ENCODE measurements around the gene DELE1.
A peak's percentile ranks its signal among the peaks of the same experiment; 100 is the strongest.

Gene DELE1

DNA sequence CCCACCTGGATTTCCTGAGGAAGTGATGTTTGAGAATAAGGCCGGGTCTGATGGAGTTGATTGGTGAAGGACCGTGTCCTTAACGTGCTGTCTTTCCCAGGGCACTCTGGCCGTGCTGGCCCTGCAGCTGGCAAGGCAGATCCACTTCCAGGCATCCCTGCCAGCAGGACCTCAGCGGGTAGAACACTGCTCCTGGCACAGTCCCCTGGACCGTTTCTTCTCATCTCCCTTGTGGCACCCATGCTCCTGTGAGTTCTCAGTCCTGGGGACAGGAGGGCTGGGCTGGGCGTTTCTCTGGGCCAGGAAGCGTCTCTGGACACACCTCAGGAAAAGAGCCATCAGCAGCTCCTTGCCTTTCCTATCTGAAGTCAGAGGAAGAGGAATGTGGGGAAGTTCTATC is 4.4 kb downstream of the DELE1 start:
- H3K4me1 ChIP-seq (ENCODE audit: control insufficient read depth, insufficient read depth, low read length): 0 out of 2 replicates have a peak, but pooled peaks cover 5% of the 10 kb centered on the region
- no peak overlapping the region for H3K27ac ChIP-seq (ENCODE audit: low read depth, low read length)
- no peaks in the 10 kb centered on the region for H3K27me3 ChIP-seq (ENCODE audit: control insufficient read depth, insufficient read depth, low read length)
- peaks cover 75% of the 10 kb centered on the region for H3K36me3 ChIP-seq (ENCODE audit: control insufficient read depth, insufficient read depth, low read length)
- no peak overlapping the region for H3K4me3 ChIP-seq (ENCODE audit: low read depth, low read length)
- no peak overlapping the region for H3K9ac ChIP-seq (ENCODE audit: low read depth, low read length)
- no peaks in the 10 kb centered on the region for H3K9me3 ChIP-seq (ENCODE audit: control insufficient read depth, insufficient read depth, low read length)

DNA sequence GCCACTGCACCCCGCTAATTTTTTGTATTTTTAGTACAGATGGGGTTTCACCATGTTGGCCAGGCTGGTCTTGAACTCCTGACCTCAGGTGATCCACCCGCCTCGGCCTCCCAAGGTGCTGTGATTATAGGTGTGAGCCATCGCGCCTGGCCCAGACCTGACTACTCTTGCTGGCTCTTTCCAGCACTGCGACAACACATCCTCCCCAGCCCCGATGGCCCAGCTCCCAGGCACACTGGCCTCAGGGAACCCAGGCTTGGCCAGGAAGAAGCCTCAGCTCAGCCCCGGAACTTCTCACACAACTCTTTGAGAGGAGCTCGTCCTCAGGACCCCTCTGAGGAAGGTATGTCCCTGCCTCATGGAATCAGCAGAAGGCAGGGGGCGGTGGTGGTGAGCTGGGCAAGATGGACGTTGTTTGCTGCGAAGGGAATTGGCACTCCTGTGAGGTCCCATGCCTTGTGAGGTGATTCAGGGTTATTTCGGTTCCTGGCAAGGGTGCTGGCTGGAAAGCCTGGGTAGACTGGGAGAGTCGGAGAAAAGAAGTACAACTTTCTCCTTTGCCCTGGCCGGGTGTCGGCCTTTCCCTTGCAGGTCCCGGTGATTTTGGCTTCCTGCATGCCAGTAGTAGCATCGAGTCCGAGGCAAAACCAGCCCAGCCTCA is 5.9 kb downstream of the DELE1 start:
- Histone ChIP-seq H3K9me3 (ENCODE audit: control insufficient read depth, insufficient read depth, low read length) (no peaks in the 10 kb centered on the region), H3K27ac (ENCODE audit: low read depth, low read length) (no peak overlapping the region), H3K9ac (ENCODE audit: low read depth, low read length) (no peak overlapping the region), H3K27me3 (ENCODE audit: control insufficient read depth, insufficient read depth, low read length) (no peaks in the 10 kb centered on the region), H3K36me3 (ENCODE audit: control insufficient read depth, insufficient read depth, low read length) (peaks cover 90% of the 10 kb centered on the region), H3K4me3 (ENCODE audit: low read depth, low read length) (no peak overlapping the region), H3K4me1 (ENCODE audit: control insufficient read depth, insufficient read depth, low read length) (0 out of 2 replicates have a peak, but pooled peaks cover under 1% of the 10 kb centered on the region)

DNA sequence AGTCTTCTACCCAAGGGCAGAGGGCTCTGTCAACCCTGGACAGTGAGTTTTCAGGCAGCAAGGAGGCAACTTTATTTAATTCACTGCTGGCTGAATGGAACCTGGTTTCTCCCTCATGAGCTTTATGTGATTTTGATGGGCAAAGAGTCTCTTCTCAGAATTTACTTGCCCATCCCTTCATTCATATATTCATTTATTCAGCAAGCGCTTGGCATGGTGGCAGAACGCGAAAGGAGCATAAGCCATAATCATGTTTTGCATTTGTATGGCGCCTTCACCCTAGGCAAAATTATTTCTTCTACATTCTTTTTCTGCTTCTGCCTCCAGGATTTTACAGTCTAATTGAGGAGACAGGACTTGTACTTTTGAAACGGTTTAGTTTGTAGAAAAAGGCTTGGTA is 8.0 kb downstream of the DELE1 start:
- Histone ChIP-seq H3K4me3 (ENCODE audit: low read depth, low read length) (no peak overlapping the region), H3K36me3 (ENCODE audit: control insufficient read depth, insufficient read depth, low read length) (peaks cover 97% of the 10 kb centered on the region), H3K4me1 (ENCODE audit: control insufficient read depth, insufficient read depth, low read length) (no peaks in the 10 kb centered on the region), H3K27me3 (ENCODE audit: control insufficient read depth, insufficient read depth, low read length) (no peaks in the 10 kb centered on the region), H3K27ac (ENCODE audit: low read depth, low read length) (no peak overlapping the region), H3K9me3 (ENCODE audit: control insufficient read depth, insufficient read depth, low read length) (no peaks in the 10 kb centered on the region), H3K9ac (ENCODE audit: low read depth, low read length) (no peak overlapping the region)

DNA sequence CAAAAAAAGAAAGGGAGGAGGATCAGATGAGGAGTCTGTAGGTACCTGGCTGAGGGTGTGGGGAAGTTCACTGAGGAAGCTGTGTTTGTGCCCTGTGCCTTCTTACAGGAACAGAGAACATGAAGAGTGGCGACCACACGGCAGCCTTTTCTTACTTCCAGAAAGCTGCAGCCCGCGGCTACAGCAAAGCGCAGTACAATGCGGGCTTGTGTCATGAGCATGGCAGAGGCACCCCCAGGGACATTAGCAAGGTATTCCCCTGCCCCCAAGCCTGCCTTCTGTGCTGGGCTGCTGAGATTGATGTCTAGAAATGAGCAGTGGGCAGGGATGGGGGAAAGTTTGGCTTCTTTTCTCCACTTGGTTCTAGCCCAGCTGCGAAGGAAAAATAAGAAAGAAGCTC is 9.5 kb downstream of the DELE1 start:
- Histone ChIP-seq H3K27ac (ENCODE audit: low read depth, low read length) (no peak overlapping the region), H3K4me3 (ENCODE audit: low read depth, low read length) (no peak overlapping the region), H3K9ac (ENCODE audit: low read depth, low read length) (no peak overlapping the region), H3K4me1 (ENCODE audit: control insufficient read depth, insufficient read depth, low read length) (no peaks in the 10 kb centered on the region), H3K27me3 (ENCODE audit: control insufficient read depth, insufficient read depth, low read length) (no peaks in the 10 kb centered on the region), H3K36me3 (ENCODE audit: control insufficient read depth, insufficient read depth, low read length) (peaks cover 92% of the 10 kb centered on the region), H3K9me3 (ENCODE audit: control insufficient read depth, insufficient read depth, low read length) (no peaks in the 10 kb centered on the region)

DNA sequence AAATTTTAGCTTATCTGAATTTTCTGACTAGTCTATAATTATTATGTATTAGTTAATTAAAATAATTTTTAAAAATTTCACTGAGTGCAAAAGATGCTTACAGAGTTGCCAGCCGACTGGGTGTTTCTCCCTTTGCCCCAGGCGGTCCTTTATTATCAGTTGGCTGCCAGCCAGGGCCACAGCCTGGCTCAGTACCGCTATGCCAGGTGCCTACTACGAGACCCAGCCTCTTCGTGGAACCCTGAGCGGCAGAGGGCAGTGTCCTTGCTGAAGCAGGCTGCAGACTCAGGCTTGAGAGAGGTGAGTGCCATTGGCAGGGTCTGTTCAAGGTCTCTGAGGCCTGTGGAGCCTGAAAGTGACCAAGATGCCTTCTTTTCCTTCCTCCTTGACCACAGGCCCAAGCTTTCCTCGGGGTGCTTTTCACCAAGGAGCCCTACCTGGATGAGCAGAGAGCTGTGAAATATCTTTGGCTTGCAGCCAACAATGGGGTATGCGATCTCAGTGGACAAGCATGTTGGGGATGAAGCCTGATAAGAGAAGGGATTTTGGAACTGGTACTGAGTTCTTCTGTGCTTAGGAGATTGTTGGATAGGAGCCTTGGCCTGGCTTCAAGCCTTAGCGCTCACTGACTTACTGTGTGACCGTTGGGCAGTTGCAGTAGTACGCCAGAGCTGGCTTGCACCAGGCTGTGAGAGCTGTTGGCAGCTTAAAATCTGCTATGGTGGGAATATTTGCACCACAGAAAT is 10.6 kb downstream of the DELE1 start:
- H3K27ac ChIP-seq (ENCODE audit: low read depth, low read length): no peak overlapping the region
- H3K36me3 ChIP-seq (ENCODE audit: control insufficient read depth, insufficient read depth, low read length): peaks cover 91% of the 10 kb centered on the region
- H3K4me3 ChIP-seq (ENCODE audit: low read depth, low read length): no peak overlapping the region
- no peaks in the 10 kb centered on the region for H3K9me3 ChIP-seq (ENCODE audit: control insufficient read depth, insufficient read depth, low read length)
- H3K4me1 ChIP-seq (ENCODE audit: control insufficient read depth, insufficient read depth, low read length): no peaks in the 10 kb centered on the region
- H3K9ac ChIP-seq (ENCODE audit: low read depth, low read length): no peak overlapping the region
- no peaks in the 10 kb centered on the region for H3K27me3 ChIP-seq (ENCODE audit: control insufficient read depth, insufficient read depth, low read length)

DNA sequence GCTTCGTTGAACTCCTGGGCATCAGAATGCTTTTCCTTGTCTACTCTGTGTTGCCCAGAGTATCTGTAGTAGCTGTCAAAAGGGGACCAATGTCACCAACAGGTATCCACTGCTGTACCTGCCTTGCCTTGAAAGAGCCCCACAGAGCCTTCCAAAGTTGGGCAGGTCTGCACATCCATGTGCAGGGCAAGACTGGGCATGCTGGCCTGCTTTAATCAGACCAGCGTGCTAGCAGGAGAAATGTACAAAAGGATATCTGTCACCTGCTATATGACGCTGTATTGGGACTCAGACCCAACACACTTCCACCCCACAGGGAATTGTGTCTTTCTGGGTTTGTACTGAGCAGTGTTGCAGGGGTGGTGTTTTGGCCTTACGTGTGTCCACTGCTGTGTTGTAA is 11.9 kb downstream of the DELE1 start:
- Histone ChIP-seq H3K36me3 (ENCODE audit: control insufficient read depth, insufficient read depth, low read length) (peaks cover 87% of the 10 kb centered on the region), H3K27me3 (ENCODE audit: control insufficient read depth, insufficient read depth, low read length) (no peaks in the 10 kb centered on the region), H3K27ac (ENCODE audit: low read depth, low read length) (no peak overlapping the region), H3K4me1 (ENCODE audit: control insufficient read depth, insufficient read depth, low read length) (no peaks in the 10 kb centered on the region), H3K4me3 (ENCODE audit: low read depth, low read length) (no peak overlapping the region), H3K9ac (ENCODE audit: low read depth, low read length) (no peak overlapping the region), H3K9me3 (ENCODE audit: control insufficient read depth, insufficient read depth, low read length) (no peaks in the 10 kb centered on the region)

DNA sequence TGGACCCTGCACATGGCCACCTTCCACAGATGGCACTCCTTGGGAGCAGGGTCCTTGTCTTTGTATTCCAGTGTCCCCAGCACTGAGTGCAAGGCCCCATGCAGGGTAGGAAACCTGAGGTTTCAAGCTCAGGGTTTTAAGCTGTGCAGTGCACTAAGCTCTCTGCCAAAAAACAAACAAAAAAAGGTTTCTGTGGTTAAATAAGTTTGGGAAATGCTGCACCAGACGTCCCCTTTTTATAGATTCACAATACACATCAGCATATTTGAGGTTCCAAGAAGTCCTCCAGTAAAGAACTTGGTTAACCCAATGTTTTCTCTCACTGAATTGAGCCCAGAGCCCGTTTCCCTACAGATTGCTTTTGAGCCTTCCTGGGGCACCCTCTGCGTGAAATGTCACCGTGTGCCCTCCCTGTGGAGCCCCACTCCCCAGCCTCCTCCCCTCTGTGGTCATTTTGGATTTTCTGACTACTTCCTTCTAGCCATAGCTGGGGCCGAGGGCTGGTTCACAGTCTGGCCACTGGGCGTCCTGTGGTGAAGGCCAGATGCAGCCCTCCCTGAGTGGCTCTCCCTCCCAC is 17.1 kb downstream of the DELE1 start:
- H3K4me3 ChIP-seq (ENCODE audit: low read depth, low read length): no peak overlapping the region
- H3K9me3 ChIP-seq (ENCODE audit: control insufficient read depth, insufficient read depth, low read length): no peaks in the 10 kb centered on the region
- H3K9ac ChIP-seq (ENCODE audit: low read depth, low read length): no peak overlapping the region
- H3K27ac ChIP-seq (ENCODE audit: low read depth, low read length): peak overlapping the region; percentile 16
- H3K27me3 ChIP-seq (ENCODE audit: control insufficient read depth, insufficient read depth, low read length): no peaks in the 10 kb centered on the region; the same call in 1 of the 2 replicates
- H3K4me1 ChIP-seq (ENCODE audit: control insufficient read depth, insufficient read depth, low read length): no peaks in the 10 kb centered on the region
- H3K36me3 ChIP-seq (ENCODE audit: control insufficient read depth, insufficient read depth, low read length): peaks cover 37% of the 10 kb centered on the region

DNA sequence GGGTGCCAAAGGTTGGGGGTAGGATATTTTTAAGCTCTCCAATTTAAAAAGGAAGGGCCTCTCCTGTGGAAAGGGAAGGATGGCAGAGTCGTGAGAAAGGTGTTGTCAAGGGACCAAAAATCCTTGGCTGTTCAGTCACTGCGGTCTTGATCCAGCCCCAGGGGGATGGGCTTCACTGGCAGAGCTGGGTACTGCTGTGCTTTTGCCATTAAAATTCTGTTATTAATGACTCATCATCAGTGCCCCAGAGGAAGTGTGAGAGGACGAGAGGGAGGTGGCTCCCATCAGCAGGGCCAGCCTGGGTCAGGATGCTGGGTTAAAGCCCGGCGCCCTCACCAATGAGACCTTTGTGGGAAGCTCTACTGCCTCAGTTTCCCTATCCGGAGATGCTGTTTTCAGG is 17.6 kb downstream of the DELE1 start:
- Histone ChIP-seq H3K36me3 (ENCODE audit: control insufficient read depth, insufficient read depth, low read length) (peaks cover 32% of the 10 kb centered on the region), H3K9me3 (ENCODE audit: control insufficient read depth, insufficient read depth, low read length) (no peaks in the 10 kb centered on the region), H3K9ac (ENCODE audit: low read depth, low read length) (no peak overlapping the region), H3K27me3 (ENCODE audit: control insufficient read depth, insufficient read depth, low read length) (no peaks in the 10 kb centered on the region; the same call in 1 of the 2 replicates), H3K4me1 (ENCODE audit: control insufficient read depth, insufficient read depth, low read length) (no peaks in the 10 kb centered on the region), H3K27ac (ENCODE audit: low read depth, low read length) (no peak overlapping the region), H3K4me3 (ENCODE audit: low read depth, low read length) (no peak overlapping the region)

DNA sequence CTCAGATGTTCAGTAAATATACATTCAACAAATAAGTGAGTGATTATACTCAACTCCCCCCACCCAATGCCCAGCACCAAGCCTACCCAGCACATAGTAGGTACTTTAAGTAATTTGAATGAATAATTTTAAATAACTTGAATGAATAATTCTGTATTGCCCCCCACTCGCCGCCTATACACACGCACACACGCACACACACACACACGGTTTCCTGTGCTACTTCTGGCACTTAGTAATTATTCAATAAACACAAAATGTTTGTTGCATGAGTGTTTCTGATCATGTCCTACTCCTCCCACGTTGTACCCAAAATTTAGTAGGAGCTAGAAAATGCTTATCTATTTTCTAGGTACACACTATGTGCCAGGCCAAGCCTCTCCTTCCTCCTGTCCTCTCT is 18.1 kb downstream of the DELE1 start:
- no peaks in the 10 kb centered on the region for H3K4me1 ChIP-seq (ENCODE audit: control insufficient read depth, insufficient read depth, low read length)
- no peaks in the 10 kb centered on the region for H3K9me3 ChIP-seq (ENCODE audit: control insufficient read depth, insufficient read depth, low read length)
- H3K9ac ChIP-seq (ENCODE audit: low read depth, low read length): no peak overlapping the region
- H3K36me3 ChIP-seq (ENCODE audit: control insufficient read depth, insufficient read depth, low read length): peaks cover 27% of the 10 kb centered on the region
- no peaks in the 10 kb centered on the region; the same call in 1 of the 2 replicates for H3K27me3 ChIP-seq (ENCODE audit: control insufficient read depth, insufficient read depth, low read length)
- no peak overlapping the region for H3K27ac ChIP-seq (ENCODE audit: low read depth, low read length)
- H3K4me3 ChIP-seq (ENCODE audit: low read depth, low read length): no peak overlapping the region

DNA sequence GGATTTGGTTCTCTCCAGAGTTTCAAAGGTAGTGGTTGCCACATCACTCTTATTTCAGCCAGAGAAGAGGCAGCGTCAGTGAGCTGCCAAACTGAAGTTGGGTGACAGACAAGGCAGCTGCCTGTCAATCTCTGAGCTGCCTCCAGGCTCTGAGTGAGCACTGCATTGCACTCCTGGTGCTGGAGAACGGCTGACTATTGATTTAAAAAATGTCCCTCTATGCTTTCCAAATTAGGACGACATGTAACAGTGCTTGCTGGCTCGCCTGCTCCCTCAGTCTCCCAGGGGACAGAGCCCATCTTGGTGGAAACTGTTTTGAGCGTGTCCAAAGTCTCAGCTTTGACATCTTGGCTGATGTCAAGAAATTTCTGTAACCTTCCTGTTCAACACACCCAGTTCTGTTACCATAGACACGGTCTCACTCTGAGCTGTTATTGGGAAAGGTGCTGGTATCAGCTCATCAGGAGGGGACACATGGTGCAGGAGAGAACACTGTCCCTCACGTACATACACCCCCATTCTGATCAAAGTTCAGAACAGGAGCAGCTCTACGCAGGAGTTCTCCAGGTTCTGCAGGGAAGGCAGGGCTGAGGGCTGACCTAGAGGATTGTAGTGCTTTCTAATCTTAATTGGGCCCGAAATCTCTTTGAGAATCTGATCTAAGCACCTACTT is 18.6 kb downstream of the DELE1 start:
- Histone ChIP-seq H3K4me1 (ENCODE audit: control insufficient read depth, insufficient read depth, low read length) (no peaks in the 10 kb centered on the region), H3K4me3 (ENCODE audit: low read depth, low read length) (no peak overlapping the region), H3K27ac (ENCODE audit: low read depth, low read length) (no peak overlapping the region), H3K27me3 (ENCODE audit: control insufficient read depth, insufficient read depth, low read length) (no peaks in the 10 kb centered on the region; the same call in 1 of the 2 replicates), H3K9ac (ENCODE audit: low read depth, low read length) (no peak overlapping the region), H3K36me3 (ENCODE audit: control insufficient read depth, insufficient read depth, low read length) (peaks cover 22% of the 10 kb centered on the region), H3K9me3 (ENCODE audit: control insufficient read depth, insufficient read depth, low read length) (no peaks in the 10 kb centered on the region)

Data from HUES48 (cell line).